ENCODE results near the gene ARPC5.
"Not testable (repeated sequence)": the region's sequence is repeated elsewhere in the genome, so short reads cannot be mapped to it uniquely, and the experiment has no call there.

The ARPC5 gene

GRCh38 chr1:183646776-183647175 lies 11.2 kb upstream of the ARPC5 start:
- no peak for DNase-seq (ENCODE audit: low spot score)

- no peak for DNase-seq (ENCODE audit: low spot score)
These were observed 9.9 kb upstream of the ARPC5 start for GRCh38 chr1:183645531-183645930.

GRCh38 chr1:183642166-183642565 lies 6.6 kb upstream of the ARPC5 start:
- no peak for DNase-seq (ENCODE audit: low spot score)

GRCh38 chr1:183640193-183640592 lies 4.6 kb upstream of the ARPC5 start:
- no peak for DNase-seq (ENCODE audit: low spot score)

- DNase-seq (ENCODE audit: low spot score): no peak
These were observed 3.2 kb upstream of the ARPC5 start for GRCh38 chr1:183638649-183639387.

GRCh38 chr1:183636783-183637182 lies 1.2 kb upstream of the ARPC5 start:
- no peak for DNase-seq (ENCODE audit: low spot score)

- no peak for DNase-seq (ENCODE audit: low spot score)
These were observed 725 bp upstream of the ARPC5 start for GRCh38 chr1:183636334-183636682.

GRCh38 chr1:183635099-183635605 lies 431 bp downstream of the ARPC5 start:
- peak; percentile 37 for DNase-seq (ENCODE audit: low spot score)

- peak; percentile 40 for DNase-seq (ENCODE audit: low spot score)
These were observed 1.0 kb downstream of the ARPC5 start for GRCh38 chr1:183634429-183635065.

- peak; percentile 92 for DNase-seq (ENCODE audit: low spot score)
These were observed 1.8 kb downstream of the ARPC5 start for GRCh38 chr1:183633676-183634343.

- DNase-seq (ENCODE audit: low spot score): peak; percentile 67
These were observed 2.6 kb downstream of the ARPC5 start for GRCh38 chr1:183632964-183633363.

GRCh38 chr1:183632114-183632513 lies 3.5 kb downstream of the ARPC5 start:
- DNase-seq (ENCODE audit: low spot score): no peak

GRCh38 chr1:183630748-183631147 lies 4.8 kb downstream of the ARPC5 start:
- no peak for DNase-seq (ENCODE audit: low spot score)

GRCh38 chr1:183628537-183628936 lies 7.0 kb downstream of the ARPC5 start:
- DNase-seq (ENCODE audit: low spot score): peak; percentile 40

GRCh38 chr1:183626236-183626635 lies 9.3 kb downstream of the ARPC5 start:
- DNase-seq (ENCODE audit: low spot score): not testable (repeated sequence)

GRCh38 chr1:183622884-183623785 lies 12.4 kb downstream of the ARPC5 start:
- peak; percentile 62 for DNase-seq (ENCODE audit: low spot score)

- DNase-seq (ENCODE audit: low spot score): no peak
These were observed 13.6 kb downstream of the ARPC5 start for GRCh38 chr1:183622013-183622412.

- no peak for DNase-seq (ENCODE audit: low spot score)
These were observed 15.3 kb downstream of the ARPC5 start for GRCh38 chr1:183620311-183620710.

- no peak for DNase-seq (ENCODE audit: low spot score)
These were observed 15.8 kb downstream of the ARPC5 start for GRCh38 chr1:183619781-183620180.

- DNase-seq (ENCODE audit: low spot score): not testable (repeated sequence)
These were observed 17.4 kb downstream of the ARPC5 start for GRCh38 chr1:183618202-183618601.

GRCh38 chr1:183612975-183613374 lies 22.6 kb downstream of the ARPC5 start:
- DNase-seq (ENCODE audit: low spot score): not testable (repeated sequence)

GRCh38 chr1:183612407-183612806 lies 23.2 kb downstream of the ARPC5 start:
- no peak for DNase-seq (ENCODE audit: low spot score)
